ENCODE measurements around the gene PRAMEF5. TPM values are rescaled to one million over a fixed set of nuclear protein-coding genes. Genes with fewer than 3 reads are reported as not detected.
"Not testable (repeated sequence)": the region's sequence is repeated elsewhere in the genome, so short reads cannot be mapped to it uniquely, and the experiment has no call there.

PRAMEF5 gene
- total and polyA plus RNA-seq, 2 donors (not counting 1 experiment from before 2014, with no cell fraction given) = not detected

- H4K20me1 ChIP-seq (ENCODE audit: control insufficient read depth, insufficient read depth, low read length, poor library complexity, severe bottlenecking); H3K4me1 ChIP-seq (ENCODE audit: control insufficient read depth in 2 of 2, insufficient read depth in 2 of 2, low read length in 2 of 2); H3K4me3 Mint-ChIP-seq; CTCF ChIA-PET; H3K4me2 ChIP-seq (replicated peaks; ENCODE audit: low read depth, low read length, poor library complexity, severe bottlenecking); H3K27ac ChIP-seq (ENCODE audit: low read length in 2 of 2); POLR2A ChIA-PET; H3K9me3 Mint-ChIP-seq (ENCODE audit: insufficient read depth); DNase-seq; ATAC-seq (ENCODE audit: low read depth); H3K4me3 ChIP-seq (ENCODE audit: control extremely low read depth in 1 of 5, extremely low read depth in 1 of 5, insufficient read depth in 1 of 5, low read depth in 2 of 5, low read length in 4 of 5); H3K36me3 ChIP-seq (replicated peaks in 1 of 2; ENCODE audit: control extremely low read depth in 1 of 2, control insufficient read depth in 1 of 2, extremely low read depth in 1 of 2, insufficient read depth in 2 of 2, low read length in 1 of 2); H3K4me1 Mint-ChIP-seq; H3K79me2 ChIP-seq (ENCODE audit: control insufficient read depth, insufficient read depth, low read length); intact Hi-C loops (cut with micrococcal nuclease); H3K9ac ChIP-seq (ENCODE audit: low read length); H3K27me3 ChIP-seq (replicated peaks in 1 of 4; ENCODE audit: control extremely low read depth in 1 of 4, control insufficient read depth in 3 of 4, insufficient read depth in 4 of 4, low read length in 3 of 4); H3K9me3 ChIP-seq (ENCODE audit: control extremely low read depth in 1 of 3, control insufficient read depth in 2 of 3, insufficient read depth in 1 of 3, low read length in 2 of 3); H3K27ac Mint-ChIP-seq; H3K27me3 Mint-ChIP-seq; H2AFZ ChIP-seq (ENCODE audit: insufficient read depth, low read depth, low read length, poor library complexity, severe bottlenecking): not testable (repeated sequence)
- no CpG with 5 or more reads among the region's 27 CpGs for WGBS (ENCODE audit: insufficient coverage)
Observed at GRCh38 chr1:13298699-13299098, 44.7 kb downstream of the PRAMEF5 start.

GRCh38 chr1:13302197-13302596 is 48.2 kb downstream of the PRAMEF5 start:
- H3K4me2 ChIP-seq (replicated peaks; ENCODE audit: low read depth, low read length, poor library complexity, severe bottlenecking); H3K27ac Mint-ChIP-seq; H3K4me1 ChIP-seq (ENCODE audit: control insufficient read depth in 2 of 2, insufficient read depth in 2 of 2, low read length in 2 of 2); H3K9me3 ChIP-seq (ENCODE audit: control extremely low read depth in 1 of 3, control insufficient read depth in 2 of 3, insufficient read depth in 1 of 3, low read length in 2 of 3); H4K20me1 ChIP-seq (ENCODE audit: control insufficient read depth, insufficient read depth, low read length, poor library complexity, severe bottlenecking); DNase-seq; H3K27me3 Mint-ChIP-seq; H3K27ac ChIP-seq (ENCODE audit: low read length in 2 of 2); H2AFZ ChIP-seq (ENCODE audit: insufficient read depth, low read depth, low read length, poor library complexity, severe bottlenecking); H3K4me1 Mint-ChIP-seq; POLR2A ChIA-PET; H3K36me3 ChIP-seq (replicated peaks in 1 of 2; ENCODE audit: control extremely low read depth in 1 of 2, control insufficient read depth in 1 of 2, extremely low read depth in 1 of 2, insufficient read depth in 2 of 2, low read length in 1 of 2); CTCF ChIA-PET; H3K9me3 Mint-ChIP-seq (ENCODE audit: insufficient read depth); H3K9ac ChIP-seq (ENCODE audit: low read length); H3K79me2 ChIP-seq (ENCODE audit: control insufficient read depth, insufficient read depth, low read length); H3K27me3 ChIP-seq (replicated peaks in 1 of 4; ENCODE audit: control extremely low read depth in 1 of 4, control insufficient read depth in 3 of 4, insufficient read depth in 4 of 4, low read length in 3 of 4); H3K4me3 ChIP-seq (ENCODE audit: control extremely low read depth in 1 of 5, extremely low read depth in 1 of 5, insufficient read depth in 1 of 5, low read depth in 2 of 5, low read length in 4 of 5); H3K4me3 Mint-ChIP-seq; ATAC-seq (ENCODE audit: low read depth); intact Hi-C loops (cut with micrococcal nuclease): not testable (repeated sequence)

- H3K4me1 ChIP-seq (ENCODE audit: control insufficient read depth in 2 of 2, insufficient read depth in 2 of 2, low read length in 2 of 2); DNase-seq; H4K20me1 ChIP-seq (ENCODE audit: control insufficient read depth, insufficient read depth, low read length, poor library complexity, severe bottlenecking); H3K79me2 ChIP-seq (ENCODE audit: control insufficient read depth, insufficient read depth, low read length); H3K9ac ChIP-seq (ENCODE audit: low read length); CTCF ChIA-PET; H3K4me3 ChIP-seq (ENCODE audit: control extremely low read depth in 1 of 5, extremely low read depth in 1 of 5, insufficient read depth in 1 of 5, low read depth in 2 of 5, low read length in 4 of 5); H3K9me3 Mint-ChIP-seq (ENCODE audit: insufficient read depth); H3K9me3 ChIP-seq (ENCODE audit: control extremely low read depth in 1 of 3, control insufficient read depth in 2 of 3, insufficient read depth in 1 of 3, low read length in 2 of 3); POLR2A ChIA-PET; H3K27me3 ChIP-seq (replicated peaks in 1 of 4; ENCODE audit: control extremely low read depth in 1 of 4, control insufficient read depth in 3 of 4, insufficient read depth in 4 of 4, low read length in 3 of 4); H3K27ac ChIP-seq (ENCODE audit: low read length in 2 of 2); H3K27ac Mint-ChIP-seq; H3K4me3 Mint-ChIP-seq; H3K4me1 Mint-ChIP-seq; intact Hi-C loops (cut with micrococcal nuclease); H2AFZ ChIP-seq (ENCODE audit: insufficient read depth, low read depth, low read length, poor library complexity, severe bottlenecking); ATAC-seq (ENCODE audit: low read depth); H3K4me2 ChIP-seq (replicated peaks; ENCODE audit: low read depth, low read length, poor library complexity, severe bottlenecking); H3K27me3 Mint-ChIP-seq; H3K36me3 ChIP-seq (replicated peaks in 1 of 2; ENCODE audit: control extremely low read depth in 1 of 2, control insufficient read depth in 1 of 2, extremely low read depth in 1 of 2, insufficient read depth in 2 of 2, low read length in 1 of 2): not testable (repeated sequence)
- no CpG with 5 or more reads among the region's 1 CpG for WGBS (ENCODE audit: insufficient coverage)
Observed at GRCh38 chr1:13303239-13303638, 49.2 kb downstream of the PRAMEF5 start, which contains the start of gene PRAMEF33. Gene PRAMEF33, plus strand, starts transcription at chr1:13303539. Its CDS starts 2,416 bp downstream, at chr1:13305955.

Small RNAs within 50 kb of the gene (small RNA-seq; reads per million reads assigned to genes)
- not detected for gene RNU6-771P (ENCODE audit: insufficient read length, low read depth, low replicate concordance)

Other genes starting within 250 kb of the PRAMEF5 start
- not detected in 2 replicates for gene PRAMEF27, start 197.6 kb upstream of the PRAMEF5 start, total RNA-seq
- not detected in 2 replicates for gene PRAMEF27, start 197.6 kb upstream of the PRAMEF5 start, polyA plus RNA-seq
- not detected in 2 replicates for gene HNRNPCL3, start 193.4 kb upstream of the PRAMEF5 start, total RNA-seq
- not detected in 2 replicates for gene HNRNPCL3, start 193.4 kb upstream of the PRAMEF5 start, polyA plus RNA-seq
- gene PRAMEF25, start 183.4 kb upstream of the PRAMEF5 start, total RNA-seq = not detected in 2 replicates
- not detected in 2 replicates for gene PRAMEF25, start 183.4 kb upstream of the PRAMEF5 start, polyA plus RNA-seq
- gene HNRNPCL2, start 137.3 kb upstream of the PRAMEF5 start, total RNA-seq = not detected in 2 replicates
- gene HNRNPCL2, start 137.3 kb upstream of the PRAMEF5 start, polyA plus RNA-seq = not detected in 2 replicates
- not detected in 2 replicates for gene PRAMEF26, start 98.2 kb upstream of the PRAMEF5 start, total RNA-seq
- not detected in 2 replicates for gene PRAMEF26, start 98.2 kb upstream of the PRAMEF5 start, polyA plus RNA-seq
- gene HNRNPCL4, start 88.6 kb upstream of the PRAMEF5 start, total RNA-seq = not detected in 2 replicates
- not detected in 2 replicates for gene HNRNPCL4, start 88.6 kb upstream of the PRAMEF5 start, polyA plus RNA-seq
- gene PRAMEF9, start 82.3 kb upstream of the PRAMEF5 start, total RNA-seq = not detected in 2 replicates
- not detected in 2 replicates for gene PRAMEF9, start 82.3 kb upstream of the PRAMEF5 start, polyA plus RNA-seq
- gene PRAMEF13, start 52.8 kb upstream of the PRAMEF5 start, total RNA-seq = not detected in 2 replicates
- not detected in 2 replicates for gene PRAMEF13, start 52.8 kb upstream of the PRAMEF5 start, polyA plus RNA-seq
- not detected in 2 replicates for gene PRAMEF18, start 28.0 kb upstream of the PRAMEF5 start, total RNA-seq
- gene PRAMEF18, start 28.0 kb upstream of the PRAMEF5 start, polyA plus RNA-seq = not detected in 2 replicates
- gene PRAMEF8, start 30.9 kb downstream of the PRAMEF5 start, total RNA-seq = not detected in 2 replicates
- gene PRAMEF8, start 30.9 kb downstream of the PRAMEF5 start, polyA plus RNA-seq = not detected in 2 replicates
- gene PRAMEF33, start 49.3 kb downstream of the PRAMEF5 start, total RNA-seq = not detected in 2 replicates
- gene PRAMEF33, start 49.3 kb downstream of the PRAMEF5 start, polyA plus RNA-seq = not detected in 2 replicates
- not detected in 2 replicates for gene PRAMEF15, start 61.4 kb downstream of the PRAMEF5 start, total RNA-seq
- gene PRAMEF15, start 61.4 kb downstream of the PRAMEF5 start, polyA plus RNA-seq = not detected in 2 replicates
- not detected in 2 replicates for gene PRAMEF14, start 92.9 kb downstream of the PRAMEF5 start, total RNA-seq
- gene PRAMEF14, start 92.9 kb downstream of the PRAMEF5 start, polyA plus RNA-seq = not detected in 2 replicates
- not detected in 2 replicates for gene PRAMEF19, start 117.7 kb downstream of the PRAMEF5 start, total RNA-seq
- gene PRAMEF19, start 117.7 kb downstream of the PRAMEF5 start, polyA plus RNA-seq = not detected in 2 replicates
- not detected in 2 replicates for gene PRAMEF17, start 135.4 kb downstream of the PRAMEF5 start, total RNA-seq
- not detected in 2 replicates for gene PRAMEF17, start 135.4 kb downstream of the PRAMEF5 start, polyA plus RNA-seq
- gene PRAMEF20, start 156.3 kb downstream of the PRAMEF5 start, total RNA-seq = not detected in 2 replicates
- gene PRAMEF20, start 156.3 kb downstream of the PRAMEF5 start, polyA plus RNA-seq = not detected in 2 replicates

Data from B cell (primary cell).